Measurements from ENCODE around the gene PCDH19. TPM values are rescaled to one million over a fixed set of nuclear protein-coding genes. Genes with fewer than 3 reads are reported as not detected.

Gene PCDH19
- total RNA-seq, 1 donor from 2014 or later, result 0.38 TPM

GRCh38 chrX:100244681-100245080 lies 165.4 kb downstream of the PCDH19 start:
- TF ChIP-seq, protein P1, sequence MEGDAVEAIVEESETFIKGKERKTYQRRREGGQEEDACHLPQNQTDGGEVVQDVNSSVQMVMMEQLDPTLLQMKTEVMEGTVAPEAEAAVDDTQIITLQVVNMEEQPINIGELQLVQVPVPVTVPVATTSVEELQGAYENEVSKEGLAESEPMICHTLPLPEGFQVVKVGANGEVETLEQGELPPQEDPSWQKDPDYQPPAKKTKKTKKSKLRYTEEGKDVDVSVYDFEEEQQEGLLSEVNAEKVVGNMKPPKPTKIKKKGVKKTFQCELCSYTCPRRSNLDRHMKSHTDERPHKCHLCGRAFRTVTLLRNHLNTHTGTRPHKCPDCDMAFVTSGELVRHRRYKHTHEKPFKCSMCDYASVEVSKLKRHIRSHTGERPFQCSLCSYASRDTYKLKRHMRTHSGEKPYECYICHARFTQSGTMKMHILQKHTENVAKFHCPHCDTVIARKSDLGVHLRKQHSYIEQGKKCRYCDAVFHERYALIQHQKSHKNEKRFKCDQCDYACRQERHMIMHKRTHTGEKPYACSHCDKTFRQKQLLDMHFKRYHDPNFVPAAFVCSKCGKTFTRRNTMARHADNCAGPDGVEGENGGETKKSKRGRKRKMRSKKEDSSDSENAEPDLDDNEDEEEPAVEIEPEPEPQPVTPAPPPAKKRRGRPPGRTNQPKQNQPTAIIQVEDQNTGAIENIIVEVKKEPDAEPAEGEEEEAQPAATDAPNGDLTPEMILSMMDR (IDR thresholded peaks at IDR 0.05; ENCODE audit: borderline replicate concordance), result no peak
- Histone ChIP-seq H3K27ac (replicated peaks) (no peak overlapping the region), H3K36me3 (no peaks in the 10 kb centered on the region), H3K9me3 (replicated peaks) (no peaks in the 10 kb centered on the region), H3K27me3 (ENCODE audit: low read depth) (no peaks in the 10 kb centered on the region), H3K4me1 (no peaks in the 10 kb centered on the region), H3K4me3 (no peak overlapping the region)
- DNase-seq, result no peak
- intact Hi-C loops (cut with micrococcal nuclease), result no loop called here

Other genes starting within 250 kb of the PCDH19 start
- gene TNMD, start 174.7 kb upstream of the PCDH19 start, total RNA-seq, result 0.22 TPM
- 4.6 TPM for gene TSPAN6, start 226.5 kb upstream of the PCDH19 start, total RNA-seq
- 7.5 TPM for gene SRPX2, start 233.9 kb upstream of the PCDH19 start, total RNA-seq